HEK293 (cell line): ENCODE results near the gene KREMEN1.

Source experiments
- CTCF ChIA-PET: fragments of 350-600 bp; formaldehyde crosslinking; extraction: SDS; loops from one replicate; lab custom pipeline; 2021; ENCODE audit warnings: antibody characterized with exemption; lab: Yijun Ruan, JAX
- POLR2A ChIA-PET: fragments of 300-600 bp; formaldehyde crosslinking; extraction: SDS; loops from one replicate; lab custom pipeline; 2020; ENCODE audit warnings: antibody characterized with exemption, inconsistent platforms; lab: Yijun Ruan, JAX
- H3K27ac ChIP-seq: fragments of 200-500 bp; sonication (Bioruptor generic); 2 replicates; pipeline ENCODE4 v1.5.1; 2014; ENCODE audit warnings: low read depth, low read length, control low read depth, inconsistent platforms; ENCODE audit errors: extremely low read depth
- H3K36me3 ChIP-seq, 2 experiments: fragments of 200-500 bp in 1 of 2; sonication (Bioruptor generic) in 1 of 2; 1 replicate in 1 of 2; 2 replicates in 1 of 2; pipeline ENCODE4 v1.5.1; 2014 to 2017; ENCODE audit warnings: inconsistent platforms in 2 of 2, low read length in 2 of 2; ENCODE audit not compliant: control insufficient read depth in 2 of 2, insufficient read depth in 1 of 2
- H3K4me1 ChIP-seq: fragments of 200-500 bp; sonication (Bioruptor generic); 2 replicates; pipeline ENCODE4 v1.5.1; 2014; ENCODE audit warnings: mild to moderate bottlenecking, low read length, inconsistent platforms; ENCODE audit not compliant: control insufficient read depth, insufficient read depth
- H3K4me3 ChIP-seq: 2 replicates; pipeline ENCODE4 v1.5.1; 2011; ENCODE audit warnings: low read depth, mild to moderate bottlenecking, control low read depth, low read length, moderate library complexity
- H3K9me3 ChIP-seq: fragments of 200-500 bp; sonication (Bioruptor generic); 2 replicates; pipeline ENCODE4 v1.5.1; 2014; ENCODE audit warnings: low read depth, low read length, inconsistent platforms; ENCODE audit not compliant: control insufficient read depth, insufficient read depth
- GLI2 ChIP-seq: fragments of 450-650 bp; formaldehyde crosslinking; IDR thresholded peaks from 2 replicates; pipeline ENCODE4; 2017; ENCODE audit warnings: missing biosample characterization, missing genetic modification characterization, low read depth, borderline replicate concordance
- KLF8 ChIP-seq: fragments of 450-650 bp; formaldehyde crosslinking; IDR thresholded peaks from 2 replicates; pipeline ENCODE4 v1.5.1; 2016; ENCODE audit warnings: missing biosample characterization, missing genetic modification characterization
- PRDM1 ChIP-seq: fragments of 450-650 bp; formaldehyde crosslinking; IDR thresholded peaks from 2 replicates; pipeline ENCODE4; 2016; ENCODE audit warnings: missing biosample characterization, missing genetic modification characterization
- PRDM2 ChIP-seq: fragments of 450-650 bp; formaldehyde crosslinking; IDR thresholded peaks from 2 replicates; pipeline ENCODE4 v1.5.1; 2016; ENCODE audit warnings: missing biosample characterization, missing genetic modification characterization, borderline replicate concordance
- ZBTB21 ChIP-seq: fragments of 450-650 bp; formaldehyde crosslinking; IDR thresholded peaks from 2 replicates; pipeline ENCODE4 v1.5.1; 2017; ENCODE audit warnings: missing biosample characterization, missing genetic modification characterization
- ZNF37A ChIP-seq: fragments of 450-650 bp; IDR thresholded peaks from 2 replicates; pipeline ENCODE4 v1.5.1; 2018; ENCODE audit warnings: missing biosample characterization, missing genetic modification characterization
- ZNF433 ChIP-seq: fragments of 450-650 bp; formaldehyde crosslinking; IDR thresholded peaks from 2 replicates; pipeline ENCODE4 v1.5.1; 2016; ENCODE audit warnings: missing biosample characterization, missing genetic modification characterization, low read depth
- ZNF521 ChIP-seq: fragments of 450-650 bp; formaldehyde crosslinking; IDR thresholded peaks from 2 replicates; pipeline ENCODE4 v1.5.1; 2017; ENCODE audit warnings: missing biosample characterization, mild to moderate bottlenecking, missing genetic modification characterization
- ZNF624 ChIP-seq: fragments of 450-650 bp; formaldehyde crosslinking; IDR thresholded peaks from 2 replicates; pipeline ENCODE4 v1.5.1; 2017; ENCODE audit warnings: missing biosample characterization, missing genetic modification characterization
- ZNF837 ChIP-seq: fragments of 450-650 bp; formaldehyde crosslinking; IDR thresholded peaks from 2 replicates; pipeline ENCODE4 v1.5.1; 2016; ENCODE audit warnings: missing biosample characterization, missing genetic modification characterization
- TF ChIP-seq, protein P1 (sequence below): fragments of 450-650 bp; formaldehyde crosslinking; IDR thresholded peaks from 2 replicates; pipeline ENCODE4 v1.5.1; 2016; ENCODE audit warnings: missing biosample characterization, missing genetic modification characterization
- TF ChIP-seq, protein P2 (sequence below): fragments of 450-650 bp; formaldehyde crosslinking; IDR thresholded peaks from 2 replicates; pipeline ENCODE4 v1.5.1; 2016; ENCODE audit warnings: missing biosample characterization, missing genetic modification characterization

The KREMEN1 gene

GRCh38 chr22:29028468-29028867 is 44.4 kb upstream of the KREMEN1 start:
- CTCF ChIA-PET, result interaction anchor here (0.6 to 7.0 kb wide), 7 partner anchors 10 to 199 kb away, joined by 3 to 53 read pairs (median 4); no protein-coding TSS in a partner anchor
- H3K9me3 ChIP-seq, result no peaks in the 10 kb centered on the region
- POLR2A ChIA-PET, result no interaction called here
- peaks cover 0 to 4% of the 10 kb centered on the region in 2 experiments; a peak in 1 of 3 replicates for H3K36me3 ChIP-seq
- no peak overlapping the region for H3K27ac ChIP-seq
- TF ChIP-seq PRDM1 (tag by site-specific recombination) (0 out of 2 replicates have a peak, but pooled peaks have one; percentile 15), ZNF837 (tag by site-specific recombination) (no peak)
- TF ChIP-seq, protein P1, sequence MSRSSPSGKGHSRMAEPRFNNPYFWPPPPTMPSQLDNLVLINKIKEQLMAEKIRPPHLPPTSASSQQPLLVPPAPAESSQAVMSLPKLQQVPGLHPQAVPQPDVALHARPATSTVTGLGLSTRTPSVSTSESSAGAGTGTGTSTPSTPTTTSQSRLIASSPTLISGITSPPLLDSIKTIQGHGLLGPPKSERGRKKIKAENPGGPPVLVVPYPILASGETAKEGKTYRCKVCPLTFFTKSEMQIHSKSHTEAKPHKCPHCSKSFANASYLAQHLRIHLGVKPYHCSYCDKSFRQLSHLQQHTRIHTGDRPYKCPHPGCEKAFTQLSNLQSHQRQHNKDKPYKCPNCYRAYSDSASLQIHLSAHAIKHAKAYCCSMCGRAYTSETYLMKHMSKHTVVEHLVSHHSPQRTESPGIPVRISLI (tag by site-specific recombination), result no peak
- H3K4me1 ChIP-seq, result peaks cover 23% of the 10 kb centered on the region
- no peak overlapping the region for H3K4me3 ChIP-seq

- POLR2A ChIA-PET, result no interaction called here
- CTCF ChIA-PET, result interaction anchor here (0.5 to 7.0 kb wide), 8 partner anchors 11 to 200 kb away, joined by 3 to 53 read pairs (median 3); no protein-coding TSS in a partner anchor
- Histone ChIP-seq H3K36me3 (peaks cover 0 to 4% of the 10 kb centered on the region in 2 experiments; a peak in 1 of 3 replicates), H3K9me3 (no peaks in the 10 kb centered on the region), H3K4me1 (peaks cover 23% of the 10 kb centered on the region), H3K27ac (no peak overlapping the region), H3K4me3 (no peak overlapping the region)
- TF ChIP-seq ZNF37A (no peak), GLI2 (tag by site-specific recombination) (no peak), ZBTB21 (tag by site-specific recombination) (no peak), PRDM2 (tag by site-specific recombination) (no peak), ZNF624 (tag by site-specific recombination) (no peak), KLF8 (no peak), ZNF433 (no peak), ZNF521 (tag by site-specific recombination) (no peak)
- TF ChIP-seq, protein P2, sequence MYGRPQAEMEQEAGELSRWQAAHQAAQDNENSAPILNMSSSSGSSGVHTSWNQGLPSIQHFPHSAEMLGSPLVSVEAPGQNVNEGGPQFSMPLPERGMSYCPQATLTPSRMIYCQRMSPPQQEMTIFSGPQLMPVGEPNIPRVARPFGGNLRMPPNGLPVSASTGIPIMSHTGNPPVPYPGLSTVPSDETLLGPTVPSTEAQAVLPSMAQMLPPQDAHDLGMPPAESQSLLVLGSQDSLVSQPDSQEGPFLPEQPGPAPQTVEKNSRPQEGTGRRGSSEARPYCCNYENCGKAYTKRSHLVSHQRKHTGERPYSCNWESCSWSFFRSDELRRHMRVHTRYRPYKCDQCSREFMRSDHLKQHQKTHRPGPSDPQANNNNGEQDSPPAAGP (tag by site-specific recombination), result no peak
These were observed 43.4 kb upstream of the KREMEN1 start for GRCh38 chr22:29029202-29030000.
